HepG2 (cell line): Measurements from ENCODE around the gene ITGB5. TPM values are rescaled to one million over a fixed set of nuclear protein-coding genes. Genes with fewer than 3 reads are reported as not detected.
A peak's percentile ranks its signal among the peaks of the same experiment; 100 is the strongest.

ENCODE experiments used
- ATF2 ChIP-seq: sonication (generic); formaldehyde crosslinking; IDR thresholded peaks from 2 replicates; pipeline ENCODE4 v1.4.0; 2020; ENCODE audit warnings: missing genetic modification reagents
- HOXA5 ChIP-seq: sonication (generic); formaldehyde crosslinking; IDR thresholded peaks from 2 replicates; pipeline ENCODE4 v1.4.0; 2020; ENCODE audit warnings: missing genetic modification reagents
- KLF13 ChIP-seq: sonication (generic); formaldehyde crosslinking; IDR thresholded peaks from 2 replicates; pipeline ENCODE4 v1.4.0; 2020; ENCODE audit warnings: mild to moderate bottlenecking, missing genetic modification reagents
- KLF16 ChIP-seq, 2 experiments: sonication (generic) in 1 of 2; formaldehyde crosslinking in 1 of 2; IDR thresholded peaks; 2 replicates each; pipeline versions ENCODE4 v1.6.1 to v1.8.0; 2016 to 2023; ENCODE audit warnings: missing genetic modification reagents in 2 of 2, missing compliant biosample characterization in 1 of 2
- NFE2L2 ChIP-seq: fragments of 150-350 bp; IDR thresholded peaks from 2 replicates; pipeline ENCODE4 v1.6.1; 2014; ENCODE audit warnings: low read length
- NR2C2 ChIP-seq: sonication (generic); formaldehyde crosslinking; IDR thresholded peaks from 2 replicates; pipeline ENCODE4 v1.4.0; 2020; ENCODE audit warnings: missing genetic modification reagents, mild to moderate bottlenecking, moderate library complexity, borderline replicate concordance
- POGZ ChIP-seq: sonication (generic); formaldehyde crosslinking; IDR thresholded peaks from 2 replicates; pipeline ENCODE4 v1.4.0; 2020; ENCODE audit warnings: mild to moderate bottlenecking, missing genetic modification reagents
- POLR2A ChIP-seq, 2 experiments: IDR thresholded peaks; 2 replicates each; pipeline ENCODE4 v1.6.1; 2011; ENCODE audit warnings: low read depth in 2 of 2, low read length in 2 of 2, mild to moderate bottlenecking in 1 of 2, moderate library complexity in 1 of 2; ENCODE audit not compliant: insufficient read depth in 1 of 2
- SMAD1 ChIP-seq: sonication (generic); formaldehyde crosslinking; IDR thresholded peaks from 2 replicates; pipeline ENCODE4 v1.4.0; 2020; ENCODE audit warnings: missing genetic modification reagents, low read depth, mild to moderate bottlenecking, borderline replicate concordance
- SNAPC2 ChIP-seq: sonication (generic); formaldehyde crosslinking; IDR thresholded peaks from 2 replicates; pipeline ENCODE4 v1.8.1; 2022; ENCODE audit warnings: mild to moderate bottlenecking, missing genetic modification reagents
- ZFX ChIP-seq: sonication (generic); formaldehyde crosslinking; IDR thresholded peaks from 2 replicates; pipeline ENCODE4 v1.4.0; 2020; ENCODE audit warnings: mild to moderate bottlenecking, low read depth, missing genetic modification reagents, moderate library complexity
- ZMYM3 ChIP-seq: sonication (generic); formaldehyde crosslinking; IDR thresholded peaks from 2 replicates; pipeline ENCODE4 v1.5.1; 2020; ENCODE audit warnings: mild to moderate bottlenecking, missing genetic modification reagents
- ZNF230 ChIP-seq: sonication (generic); formaldehyde crosslinking; IDR thresholded peaks from 2 replicates; pipeline ENCODE4 v1.4.0; 2020; ENCODE audit warnings: mild to moderate bottlenecking, missing genetic modification reagents
- ZNF251 ChIP-seq: sonication (generic); formaldehyde crosslinking; IDR thresholded peaks from 2 replicates; pipeline ENCODE4 v1.9.0; 2021; ENCODE audit warnings: mild to moderate bottlenecking, missing genetic modification reagents
- ZNF768 ChIP-seq: sonication (generic); formaldehyde crosslinking; IDR thresholded peaks from 2 replicates; pipeline ENCODE4 v1.4.0; 2020; ENCODE audit warnings: missing genetic modification reagents
- ZNF782 ChIP-seq: sonication (generic); formaldehyde crosslinking; IDR thresholded peaks from 2 replicates; pipeline ENCODE4 v1.4.0; 2020; ENCODE audit warnings: missing genetic modification reagents, mild to moderate bottlenecking, borderline replicate concordance
- polyA plus RNA-seq, 8 experiments: library from polyadenylated mRNA; depleted of rRNA in 3 of 8; stranded (reverse) in 7 of 8; unstranded in 1 of 8; fragments of >200 nt; fragmentation: Illumina TruSeq in 4 of 8; extraction: Trizol in 4 of 8; gene quantifications; 2 replicates each; pipeline versions ENCODE4 v1.2.1 to v1.2.3, GENCODE V29; 2011 to 2016; ENCODE audit warnings: low read depth in 4 of 8, missing spikeins in 1 of 8, mixed read lengths in 1 of 8; ENCODE audit not compliant: insufficient read depth in 1 of 8
- total RNA-seq, 5 experiments: library from RNA; depleted of rRNA; stranded (reverse); fragments of >200 nt; fragmentation: Illumina TruSeq; extraction: Trizol; gene quantifications; 2 replicates each; pipeline ENCODE4 v1.2.3, GENCODE V29; 2016; ENCODE audit warnings: low read depth in 1 of 5
- TF ChIP-seq, protein P1 (sequence below), 2 experiments: sonication (generic) in 1 of 2; formaldehyde crosslinking in 1 of 2; IDR thresholded peaks; 2 replicates each; pipeline versions ENCODE4 v1.6.1 to v1.9.0; 2014 to 2022; ENCODE audit warnings: antibody characterized with exemption in 1 of 2, borderline replicate concordance in 1 of 2, inconsistent platforms in 1 of 2, low read depth in 1 of 2, missing genetic modification reagents in 1 of 2
- TF ChIP-seq, protein P2 (sequence below): sonication (generic); formaldehyde crosslinking; IDR thresholded peaks from 2 replicates; pipeline ENCODE4 v1.4.0; 2020; ENCODE audit warnings: missing genetic modification reagents, borderline replicate concordance
- TF ChIP-seq, protein P3 (sequence below): sonication (generic); formaldehyde crosslinking; IDR thresholded peaks from 2 replicates; pipeline ENCODE4 v1.4.0; 2020; ENCODE audit warnings: missing genetic modification reagents

Gene ITGB5
- total and polyA plus RNA-seq, 2 of the 13 experiments (the other 11 are each of a cell fraction or from before 2014, with no cell fraction given), result 74.1 to 343 TPM

DNA sequence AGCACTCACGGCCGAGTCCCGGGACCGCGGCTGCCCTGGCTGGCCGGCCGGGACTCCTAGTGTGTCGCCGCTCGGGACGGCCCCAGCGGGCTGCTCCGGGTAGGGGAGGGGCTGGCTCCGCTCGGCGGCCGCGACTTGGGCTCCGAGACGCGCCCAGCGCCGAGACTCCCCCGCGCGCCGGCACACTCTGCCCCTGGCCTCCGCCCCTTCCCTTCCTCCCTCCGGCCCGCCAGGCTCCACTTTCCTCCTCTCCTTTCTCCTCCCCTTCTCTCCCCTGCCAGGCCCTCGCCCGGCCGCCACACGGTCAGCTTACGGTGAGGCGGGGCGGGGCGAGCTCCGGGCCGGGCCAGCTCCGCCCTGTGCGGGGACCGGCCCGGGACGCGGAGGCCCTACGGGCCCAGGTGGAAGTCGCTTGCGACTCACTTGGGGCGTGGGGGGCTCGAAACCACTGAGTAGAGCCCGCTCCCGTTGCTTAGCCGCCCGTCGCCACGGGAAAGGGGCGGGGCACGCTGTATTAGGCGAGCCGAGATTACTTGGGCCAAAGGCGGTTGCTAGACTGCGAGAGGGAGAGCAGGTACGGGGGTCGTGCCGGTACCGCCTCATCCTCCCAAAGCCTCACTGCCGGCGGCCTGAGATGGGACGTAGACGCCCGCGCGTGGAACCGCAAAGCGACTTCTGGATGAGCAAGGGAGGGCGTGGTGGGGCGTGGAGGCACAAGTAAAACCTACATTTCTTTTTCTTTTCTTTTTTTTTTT is at the start of gene ITGB5 (continued):
- TF ChIP-seq, protein P1, sequence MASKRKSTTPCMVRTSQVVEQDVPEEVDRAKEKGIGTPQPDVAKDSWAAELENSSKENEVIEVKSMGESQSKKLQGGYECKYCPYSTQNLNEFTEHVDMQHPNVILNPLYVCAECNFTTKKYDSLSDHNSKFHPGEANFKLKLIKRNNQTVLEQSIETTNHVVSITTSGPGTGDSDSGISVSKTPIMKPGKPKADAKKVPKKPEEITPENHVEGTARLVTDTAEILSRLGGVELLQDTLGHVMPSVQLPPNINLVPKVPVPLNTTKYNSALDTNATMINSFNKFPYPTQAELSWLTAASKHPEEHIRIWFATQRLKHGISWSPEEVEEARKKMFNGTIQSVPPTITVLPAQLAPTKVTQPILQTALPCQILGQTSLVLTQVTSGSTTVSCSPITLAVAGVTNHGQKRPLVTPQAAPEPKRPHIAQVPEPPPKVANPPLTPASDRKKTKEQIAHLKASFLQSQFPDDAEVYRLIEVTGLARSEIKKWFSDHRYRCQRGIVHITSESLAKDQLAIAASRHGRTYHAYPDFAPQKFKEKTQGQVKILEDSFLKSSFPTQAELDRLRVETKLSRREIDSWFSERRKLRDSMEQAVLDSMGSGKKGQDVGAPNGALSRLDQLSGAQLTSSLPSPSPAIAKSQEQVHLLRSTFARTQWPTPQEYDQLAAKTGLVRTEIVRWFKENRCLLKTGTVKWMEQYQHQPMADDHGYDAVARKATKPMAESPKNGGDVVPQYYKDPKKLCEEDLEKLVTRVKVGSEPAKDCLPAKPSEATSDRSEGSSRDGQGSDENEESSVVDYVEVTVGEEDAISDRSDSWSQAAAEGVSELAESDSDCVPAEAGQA (IDR thresholded peaks at IDR 0.05; ENCODE audit: low read depth), result no peak
- TF ChIP-seq, protein P1 (CRISPR knock-in tag; IDR thresholded peaks at IDR 0.05; ENCODE audit: borderline replicate concordance), result no peak; the same call in 1 of the 2 replicates
- TF ChIP-seq POLR2A (IDR thresholded peaks at IDR 0.05; ENCODE audit: insufficient read depth in 1 of 2, low read depth in 2 of 2, low read length in 2 of 2) (peak in 1 of 2 experiments; percentile 69; a peak in 2 of 4 replicates), SMAD1 (CRISPR knock-in tag) (peak; percentile 84; the same call in 1 of the 2 replicates), NR2C2 (0 out of 2 replicates have a peak, but pooled peaks have one; percentile 20), KLF13 (CRISPR knock-in tag) (no peak), KLF16 (CRISPR knock-in tag; IDR thresholded peaks at IDR 0.05) (peak in 1 of 2 experiments; percentile 59; a peak in 1 of 4 replicates), SNAPC2 (CRISPR knock-in tag) (peak; percentile 90), HOXA5 (CRISPR knock-in tag) (peak; percentile 47; the same call in 1 of the 2 replicates), ZNF230 (CRISPR knock-in tag) (0 out of 2 replicates have a peak, but pooled peaks have one; percentile 51), ZNF782 (CRISPR knock-in tag) (0 out of 2 replicates have a peak, but pooled peaks have one; percentile 40), ATF2 (CRISPR knock-in tag) (no peak), POGZ (CRISPR knock-in tag) (peak; percentile 54; the same call in 1 of the 2 replicates), ZNF768 (peak; percentile 68; the same call in 1 of the 2 replicates), ZMYM3 (CRISPR knock-in tag) (no peak), NFE2L2 (no peak), ZNF251 (CRISPR knock-in tag) (no peak), ZFX (peak; percentile 87)
- TF ChIP-seq, protein P2, sequence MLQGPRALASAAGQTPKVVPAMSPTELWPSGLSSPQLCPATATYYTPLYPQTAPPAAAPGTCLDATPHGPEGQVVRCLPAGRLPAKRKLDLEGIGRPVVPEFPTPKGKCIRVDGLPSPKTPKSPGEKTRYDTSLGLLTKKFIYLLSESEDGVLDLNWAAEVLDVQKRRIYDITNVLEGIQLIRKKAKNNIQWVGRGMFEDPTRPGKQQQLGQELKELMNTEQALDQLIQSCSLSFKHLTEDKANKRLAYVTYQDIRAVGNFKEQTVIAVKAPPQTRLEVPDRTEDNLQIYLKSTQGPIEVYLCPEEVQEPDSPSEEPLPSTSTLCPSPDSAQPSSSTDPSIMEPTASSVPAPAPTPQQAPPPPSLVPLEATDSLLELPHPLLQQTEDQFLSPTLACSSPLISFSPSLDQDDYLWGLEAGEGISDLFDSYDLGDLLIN (CRISPR knock-in tag), result peak; percentile 63; the same call in 1 of the 2 replicates
- TF ChIP-seq, protein P3, sequence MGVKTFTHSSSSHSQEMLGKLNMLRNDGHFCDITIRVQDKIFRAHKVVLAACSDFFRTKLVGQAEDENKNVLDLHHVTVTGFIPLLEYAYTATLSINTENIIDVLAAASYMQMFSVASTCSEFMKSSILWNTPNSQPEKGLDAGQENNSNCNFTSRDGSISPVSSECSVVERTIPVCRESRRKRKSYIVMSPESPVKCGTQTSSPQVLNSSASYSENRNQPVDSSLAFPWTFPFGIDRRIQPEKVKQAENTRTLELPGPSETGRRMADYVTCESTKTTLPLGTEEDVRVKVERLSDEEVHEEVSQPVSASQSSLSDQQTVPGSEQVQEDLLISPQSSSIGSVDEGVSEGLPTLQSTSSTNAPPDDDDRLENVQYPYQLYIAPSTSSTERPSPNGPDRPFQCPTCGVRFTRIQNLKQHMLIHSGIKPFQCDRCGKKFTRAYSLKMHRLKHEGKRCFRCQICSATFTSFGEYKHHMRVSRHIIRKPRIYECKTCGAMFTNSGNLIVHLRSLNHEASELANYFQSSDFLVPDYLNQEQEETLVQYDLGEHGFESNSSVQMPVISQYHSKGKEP (CRISPR knock-in tag), result no peak
